Calu3 (cell line): ENCODE results near the gene AKAP11. TPM values are rescaled to one million over a fixed set of nuclear protein-coding genes. Genes with fewer than 3 reads are reported as not detected.

Source experiments
- BruUV-seq: library from RNA; stranded (reverse); fragments of 400-500 nt; replicated peaks from 2 replicates; lab custom pipeline; 2021; lab: Mats Ljungman, UMichigan
- CTCF ChIA-PET: fragments of 300-600 bp; sonication (Branson Sonifier 250); formaldehyde crosslinking; loops from one replicate; lab custom pipeline; 2022; ENCODE audit warnings: antibody characterized with exemption; lab: Charles Lee
- DNase-seq: peaks from one replicate; pipeline ENCODE4 v3.0.0; 2022
- H3K27ac Mint-ChIP-seq: one replicate; pipeline ENCODE4 v1.8.0; 2022; ENCODE audit warnings: mixed read lengths; ENCODE audit not compliant: unreplicated experiment
- H3K27me3 Mint-ChIP-seq: one replicate; pipeline ENCODE4 v1.8.0; 2022; ENCODE audit warnings: mixed read lengths; ENCODE audit not compliant: unreplicated experiment
- H3K36me3 Mint-ChIP-seq: one replicate; pipeline ENCODE4 v1.8.0; 2022; ENCODE audit warnings: mild to moderate bottlenecking, moderate library complexity, mixed read lengths; ENCODE audit not compliant: insufficient read depth, unreplicated experiment
- H3K4me1 Mint-ChIP-seq: one replicate; pipeline ENCODE4 v1.8.0; 2022; ENCODE audit warnings: mild to moderate bottlenecking, low read depth, mixed read lengths; ENCODE audit not compliant: unreplicated experiment
- H3K4me3 Mint-ChIP-seq: one replicate; pipeline ENCODE4 v1.8.0; 2022; ENCODE audit warnings: mild to moderate bottlenecking, low read depth, moderate library complexity, mixed read lengths; ENCODE audit not compliant: unreplicated experiment
- H3K9me3 Mint-ChIP-seq: one replicate; pipeline ENCODE4 v1.8.0; 2022; ENCODE audit warnings: low read depth, mixed read lengths; ENCODE audit not compliant: unreplicated experiment
- CTCF ChIP-seq: fragments of 200-600 bp; IDR thresholded peaks from one replicate; pipeline ENCODE4 v1.8.0; 2022; ENCODE audit warnings: antibody characterized with exemption; ENCODE audit not compliant: unreplicated experiment
- intact Hi-C: fragments of 100-400 bp; cut with micrococcal nuclease; formaldehyde crosslinking; loops from one replicate; pipeline ENCODE4 v1.10.0; 2022; ENCODE audit not compliant: unreplicated experiment
- total RNA-seq: library from RNA; stranded (reverse); gene quantifications from 2 replicates; pipeline ENCODE4 v1.2.3, GENCODE V29; 2022

Gene AKAP11
- total RNA-seq, 1 experiment from 2014 or later: 14.2 TPM

- no peaks in the 10 kb centered on the region for H3K27me3 Mint-ChIP-seq
- no TSS peak for BruUV-seq
- CTCF ChIA-PET: no interaction called here
- TF ChIP-seq CTCF: no peak
- H3K9me3 Mint-ChIP-seq: no peaks in the 10 kb centered on the region
- intact Hi-C loops: no loop called here
- H3K27ac Mint-ChIP-seq: no peak overlapping the region
- DNase-seq: no peak
- H3K4me3 Mint-ChIP-seq: no peak overlapping the region
- no peaks in the 10 kb centered on the region for H3K4me1 Mint-ChIP-seq
- H3K36me3 Mint-ChIP-seq: no peaks in the 10 kb centered on the region
Observed at GRCh38 chr13:42322806-42323205, 50.9 kb downstream of the AKAP11 start.

- CTCF ChIA-PET: no interaction called here
- Mint-ChIP-seq H3K27me3 (no peaks in the 10 kb centered on the region), H3K36me3 (no peaks in the 10 kb centered on the region)
Observed at GRCh38 chr13:42324704-42325103, 52.8 kb downstream of the AKAP11 start.

DNA sequence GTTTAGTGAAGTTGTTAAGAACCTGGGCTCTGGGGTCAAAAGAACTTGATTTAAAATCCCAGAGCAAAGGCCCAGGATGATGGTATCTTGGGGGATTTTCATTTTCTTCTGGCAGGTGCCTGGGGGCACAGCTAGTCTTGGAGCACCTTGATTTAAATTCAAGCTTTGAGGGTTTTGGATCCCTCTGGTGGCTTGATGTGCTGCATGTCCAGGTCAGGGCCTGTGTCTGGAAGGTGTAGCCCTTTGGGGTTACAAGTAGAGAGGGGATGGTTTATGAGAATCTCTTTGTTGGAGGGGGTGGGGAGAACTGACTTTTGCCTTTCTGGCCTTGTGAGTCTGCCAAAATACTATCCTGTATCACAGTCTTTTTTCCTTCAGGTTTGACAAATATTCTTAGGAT is 55.8 kb downstream of the AKAP11 start:
- Mint-ChIP-seq H3K36me3 (no peaks in the 10 kb centered on the region), H3K27me3 (no peaks in the 10 kb centered on the region), H3K4me3 (no peak overlapping the region), H3K4me1 (no peaks in the 10 kb centered on the region), H3K9me3 (no peaks in the 10 kb centered on the region), H3K27ac (no peak overlapping the region)
- BruUV-seq: no TSS peak
- intact Hi-C loops: no loop called here
- no peak for DNase-seq
- CTCF ChIA-PET: interaction anchor here (0.6 kb wide), 1 partner anchor 622 kb away, joined by 4 read pairs; no protein-coding TSS in a partner anchor
- TF ChIP-seq CTCF: no peak

More at GRCh38 chr13:42324704-42325103, 52.8 kb downstream of the AKAP11 start:
- TF ChIP-seq CTCF: no peak
- Mint-ChIP-seq H3K4me1 (no peaks in the 10 kb centered on the region), H3K9me3 (no peaks in the 10 kb centered on the region), H3K27ac (no peak overlapping the region), H3K4me3 (no peak overlapping the region)
- intact Hi-C loops: no loop called here
- no peak for DNase-seq
- BruUV-seq: no TSS peak

GRCh38 chr13:42328672-42329071 is 56.7 kb downstream of the AKAP11 start:
- TF ChIP-seq CTCF: no peak
- no peaks in the 10 kb centered on the region for H3K9me3 Mint-ChIP-seq
- H3K27ac Mint-ChIP-seq: no peak overlapping the region
- no peaks in the 10 kb centered on the region for H3K4me1 Mint-ChIP-seq
- peaks cover 4% of the 10 kb centered on the region for H3K36me3 Mint-ChIP-seq
- CTCF ChIA-PET: no interaction called here
- no TSS peak for BruUV-seq
- DNase-seq: no peak
- no peak overlapping the region for H3K4me3 Mint-ChIP-seq
- no peaks in the 10 kb centered on the region for H3K27me3 Mint-ChIP-seq
- intact Hi-C loops: no loop called here
